Measurements from ENCODE around the gene PCDH8. TPM values are rescaled to one million over a fixed set of nuclear protein-coding genes. Genes with fewer than 3 reads are reported as not detected.

The PCDH8 gene
- total and polyA plus RNA-seq, 10 of the 15 experiments (the other 5 are each of a cell fraction or from before 2014, with no cell fraction given), result 0.03 to 0.86 (median 0.45) TPM; not detected in 1

DNA sequence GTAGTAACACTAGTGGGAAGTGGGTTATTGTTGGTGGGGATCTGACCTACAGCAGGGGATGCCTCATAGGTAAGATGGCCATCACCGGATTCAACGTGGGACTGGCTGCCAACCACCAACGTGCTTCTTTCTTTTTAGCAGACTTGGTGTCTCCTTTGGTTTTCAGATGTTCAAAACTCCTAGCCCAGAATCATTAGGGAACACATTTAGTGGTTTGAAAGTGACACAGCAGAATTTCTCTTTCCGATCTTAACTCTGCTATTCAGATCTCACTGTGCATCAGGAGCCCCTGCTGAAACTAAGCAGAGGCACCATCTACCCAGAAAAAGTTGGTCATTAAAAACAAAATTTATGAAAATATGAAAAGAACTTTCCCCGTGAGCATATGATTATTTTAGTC is 36.7 kb upstream of the PCDH8 start:
- FAIRE-seq, result no peak
- in situ Hi-C loops (cut with MboI) (no loop called here), intact Hi-C loops (cut with micrococcal nuclease; ENCODE audit: unreplicated experiment) (no loop called here)
- no peaks in the 10 kb centered on the region for H3K4me1 ChIP-seq (ENCODE audit: control insufficient read depth, insufficient read depth, low read length)
- ATAC-seq, result no peak
- H2AFZ ChIP-seq (ENCODE audit: control insufficient read depth, low read depth, low read length), result no peak overlapping the region
- ChIA-PET SMC1A (ENCODE audit: uncharacterized antibody, unreplicated experiment) (interaction anchor here (1.0 kb wide), 1 partner anchor 83 kb away, joined by 3 read pairs; no protein-coding TSS in a partner anchor), CTCF (no interaction called here), POLR2A (no interaction called here), RAD21 (ENCODE audit: unreplicated experiment) (interaction anchor here (1.2 kb wide), 1 partner anchor 83 kb away, joined by 3 read pairs; no protein-coding TSS in a partner anchor)
- no peak for DNase-seq (ENCODE audit: low read depth, low spot score)
- H3K79me2 ChIP-seq (ENCODE audit: control insufficient read depth, insufficient read depth, low read length), result no peaks in the 10 kb centered on the region
- no peak overlapping the region for H3K4me2 ChIP-seq (ENCODE audit: control insufficient read depth, insufficient read depth)
- WGBS (ENCODE audit: insufficient coverage, insufficient replicate concordance, low lambda C conversion rate, missing lambda C conversion rate), result under 1% methylated on average over 5 of the region's 5 CpGs
- no peak overlapping the region for H3K27ac ChIP-seq (ENCODE audit: control insufficient read depth, insufficient read depth)
- no peak for TF ChIP-seq ZNF207 (IDR thresholded peaks at IDR 0.05; ENCODE audit: borderline replicate concordance)
- no peak for TF ChIP-seq CHD2 (IDR thresholded peaks at IDR 0.05; ENCODE audit: borderline replicate concordance, low read depth, low read length)
- no peak for TF ChIP-seq TCF3 (IDR thresholded peaks at IDR 0.05; ENCODE audit: borderline replicate concordance, insufficient read depth, low read depth, low read length)
- TF ChIP-seq ZSCAN29 (IDR thresholded peaks at IDR 0.05), result no peak
- TF ChIP-seq SP1 (IDR thresholded peaks at IDR 0.05; ENCODE audit: low read depth, low read length), result no peak
- TF ChIP-seq PAX5 (IDR thresholded peaks at IDR 0.05; ENCODE audit: borderline replicate concordance, low read depth, low read length), result no peak
- no peak for TF ChIP-seq BMI1 (IDR thresholded peaks at IDR 0.05; ENCODE audit: borderline replicate concordance)
- TF ChIP-seq DPF2 (IDR thresholded peaks at IDR 0.05), result no peak
- TF ChIP-seq, protein P1, sequence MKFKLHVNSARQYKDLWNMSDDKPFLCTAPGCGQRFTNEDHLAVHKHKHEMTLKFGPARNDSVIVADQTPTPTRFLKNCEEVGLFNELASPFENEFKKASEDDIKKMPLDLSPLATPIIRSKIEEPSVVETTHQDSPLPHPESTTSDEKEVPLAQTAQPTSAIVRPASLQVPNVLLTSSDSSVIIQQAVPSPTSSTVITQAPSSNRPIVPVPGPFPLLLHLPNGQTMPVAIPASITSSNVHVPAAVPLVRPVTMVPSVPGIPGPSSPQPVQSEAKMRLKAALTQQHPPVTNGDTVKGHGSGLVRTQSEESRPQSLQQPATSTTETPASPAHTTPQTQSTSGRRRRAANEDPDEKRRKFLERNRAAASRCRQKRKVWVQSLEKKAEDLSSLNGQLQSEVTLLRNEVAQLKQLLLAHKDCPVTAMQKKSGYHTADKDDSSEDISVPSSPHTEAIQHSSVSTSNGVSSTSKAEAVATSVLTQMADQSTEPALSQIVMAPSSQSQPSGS (IDR thresholded peaks at IDR 0.05; ENCODE audit: low read length), result no peak
- no peak for TF ChIP-seq NFIC (IDR thresholded peaks at IDR 0.05; ENCODE audit: low read depth, low read length)
- TF ChIP-seq CEBPB (IDR thresholded peaks at IDR 0.05; ENCODE audit: borderline replicate concordance in 1 of 2, low read depth in 2 of 2, low read length in 2 of 2), result no peak
- TF ChIP-seq ZBTB11 (CRISPR knock-in tag; IDR thresholded peaks at IDR 0.05), result no peak
- no peak for TF ChIP-seq MTA3 (IDR thresholded peaks at IDR 0.05; ENCODE audit: borderline replicate concordance, low read length)
- no peak for TF ChIP-seq GABPA (IDR thresholded peaks at IDR 0.05; ENCODE audit: low read depth)
- no peak for TF ChIP-seq IRF5 (IDR thresholded peaks at IDR 0.05; ENCODE audit: borderline replicate concordance)
- H3K36me3 ChIP-seq (ENCODE audit: control insufficient read depth in 2 of 2, insufficient read depth in 2 of 2, low read length in 1 of 2), result no peaks in the 10 kb centered on the region
- no peaks in the 10 kb centered on the region for H3K27me3 ChIP-seq (replicated peaks in 1 of 2; ENCODE audit: control insufficient read depth in 2 of 2, insufficient read depth in 2 of 2, low read length in 1 of 2)
- H3K9ac ChIP-seq (ENCODE audit: control insufficient read depth, insufficient read depth, low read length), result no peak overlapping the region
- no TSS peak for BruUV-seq (replicated peaks)
- H4K20me1 ChIP-seq (ENCODE audit: control insufficient read depth, insufficient read depth), result no peaks in the 10 kb centered on the region
- H3K4me3 ChIP-seq, result no peak overlapping the region
- H3K9me3 ChIP-seq (replicated peaks; ENCODE audit: control insufficient read depth, insufficient read depth, low read length), result no peaks in the 10 kb centered on the region

All from GM12878 (cell line).